ENCODE results near the gene TBC1D5. TPM values are rescaled to one million over a fixed set of nuclear protein-coding genes. Genes with fewer than 3 reads are reported as not detected.
"Not testable (repeated sequence)": the region's sequence is repeated elsewhere in the genome, so short reads cannot be mapped to it uniquely, and the experiment has no call there.

Gene TBC1D5
- total RNA-seq, 3 donors from 2014 or later (not counting 1 experiment from before 2014, with no cell fraction given), result 63.8 to 81.9 (median 74.9) TPM

DNA sequence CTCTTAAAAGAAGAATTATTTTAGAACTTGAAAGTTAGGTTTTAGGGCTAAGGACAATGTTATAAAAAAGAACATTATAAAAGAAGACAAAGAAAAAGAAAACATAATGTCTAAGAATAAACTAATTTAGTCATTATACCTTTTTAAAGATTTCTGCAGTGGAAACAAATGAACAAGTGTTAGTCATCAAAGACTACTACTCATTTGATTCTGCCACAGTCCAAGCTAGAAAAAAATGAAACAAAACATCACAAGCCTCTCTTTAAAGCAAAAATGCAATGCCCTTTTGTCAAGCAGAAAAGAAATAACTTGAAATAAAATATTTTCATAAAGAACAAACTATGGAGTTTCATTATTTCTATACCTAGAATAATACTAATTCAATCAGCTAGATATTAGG is 102.0 kb downstream of the TBC1D5 start:
- Mint-ChIP-seq H3K4me1 (peaks cover 14 to 21% of the 10 kb centered on the region in 2 donors), H3K27me3 (ENCODE audit: low read depth in 2 of 2) (no peaks in the 10 kb centered on the region), H3K4me3 (no peak overlapping the region), H3K36me3 (no peaks in the 10 kb centered on the region), H3K9me3 (no peaks in the 10 kb centered on the region), H3K27ac (no peak overlapping the region)
- Histone ChIP-seq H3K27me3 (ENCODE audit: control insufficient read depth, insufficient read depth, low read length) (no peaks in the 10 kb centered on the region), H3K9me3 (ENCODE audit: control insufficient read depth, insufficient read depth, low read length) (no peaks in the 10 kb centered on the region), H3K4me3 (ENCODE audit: low read length) (no peak overlapping the region), H3K4me1 (ENCODE audit: control insufficient read depth, insufficient read depth, low read length) (no peaks in the 10 kb centered on the region), H3K36me3 (ENCODE audit: control insufficient read depth, insufficient read depth, low read length) (no peaks in the 10 kb centered on the region), H3K27ac (ENCODE audit: low read length) (no peak overlapping the region)
- DNase-seq (no peak), ATAC-seq (no peak)
- TF ChIP-seq, protein P1, sequence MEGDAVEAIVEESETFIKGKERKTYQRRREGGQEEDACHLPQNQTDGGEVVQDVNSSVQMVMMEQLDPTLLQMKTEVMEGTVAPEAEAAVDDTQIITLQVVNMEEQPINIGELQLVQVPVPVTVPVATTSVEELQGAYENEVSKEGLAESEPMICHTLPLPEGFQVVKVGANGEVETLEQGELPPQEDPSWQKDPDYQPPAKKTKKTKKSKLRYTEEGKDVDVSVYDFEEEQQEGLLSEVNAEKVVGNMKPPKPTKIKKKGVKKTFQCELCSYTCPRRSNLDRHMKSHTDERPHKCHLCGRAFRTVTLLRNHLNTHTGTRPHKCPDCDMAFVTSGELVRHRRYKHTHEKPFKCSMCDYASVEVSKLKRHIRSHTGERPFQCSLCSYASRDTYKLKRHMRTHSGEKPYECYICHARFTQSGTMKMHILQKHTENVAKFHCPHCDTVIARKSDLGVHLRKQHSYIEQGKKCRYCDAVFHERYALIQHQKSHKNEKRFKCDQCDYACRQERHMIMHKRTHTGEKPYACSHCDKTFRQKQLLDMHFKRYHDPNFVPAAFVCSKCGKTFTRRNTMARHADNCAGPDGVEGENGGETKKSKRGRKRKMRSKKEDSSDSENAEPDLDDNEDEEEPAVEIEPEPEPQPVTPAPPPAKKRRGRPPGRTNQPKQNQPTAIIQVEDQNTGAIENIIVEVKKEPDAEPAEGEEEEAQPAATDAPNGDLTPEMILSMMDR (IDR thresholded peaks at IDR 0.05), result no peak
- intact Hi-C loops (cut with micrococcal nuclease), result no loop called here

DNA sequence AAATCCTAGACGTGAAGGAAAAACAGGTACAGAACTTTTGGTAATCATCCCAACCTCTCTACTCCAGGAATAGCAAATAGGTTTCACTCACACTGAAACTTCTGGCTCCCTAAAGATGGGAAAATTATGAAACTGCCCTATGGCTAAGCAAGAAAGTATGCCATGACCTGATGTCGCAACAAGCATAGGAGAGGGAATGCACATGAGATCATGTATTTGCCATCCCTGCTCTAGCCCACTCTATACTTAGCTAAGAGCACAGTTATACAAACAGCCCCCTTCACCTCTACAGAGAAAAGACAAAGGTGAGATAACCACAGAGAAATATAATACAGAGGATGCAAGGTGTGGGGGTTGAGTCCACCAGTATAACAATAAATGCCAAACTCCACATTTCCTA is 102.7 kb downstream of the TBC1D5 start:
- Mint-ChIP-seq H3K9me3 (no peaks in the 10 kb centered on the region), H3K36me3 (no peaks in the 10 kb centered on the region), H3K4me3 (no peak overlapping the region), H3K4me1 (peaks cover 14 to 21% of the 10 kb centered on the region in 2 donors), H3K27ac (peak overlapping the region in 1 of 2 donors; percentile 45), H3K27me3 (ENCODE audit: low read depth in 2 of 2) (no peaks in the 10 kb centered on the region)
- Histone ChIP-seq H3K27me3 (ENCODE audit: control insufficient read depth, insufficient read depth, low read length) (no peaks in the 10 kb centered on the region), H3K4me1 (ENCODE audit: control insufficient read depth, insufficient read depth, low read length) (no peaks in the 10 kb centered on the region), H3K9me3 (ENCODE audit: control insufficient read depth, insufficient read depth, low read length) (no peaks in the 10 kb centered on the region), H3K27ac (ENCODE audit: low read length) (no peak overlapping the region), H3K4me3 (ENCODE audit: low read length) (no peak overlapping the region), H3K36me3 (ENCODE audit: control insufficient read depth, insufficient read depth, low read length) (no peaks in the 10 kb centered on the region)
- ATAC-seq, result no peak
- no peak for DNase-seq
- 100% methylated on average over 2 of the region's 2 CpGs for WGBS (ENCODE audit: insufficient coverage)
- TF ChIP-seq, protein P1 (IDR thresholded peaks at IDR 0.05), result no peak
- intact Hi-C loops (cut with micrococcal nuclease), result no loop called here

DNA sequence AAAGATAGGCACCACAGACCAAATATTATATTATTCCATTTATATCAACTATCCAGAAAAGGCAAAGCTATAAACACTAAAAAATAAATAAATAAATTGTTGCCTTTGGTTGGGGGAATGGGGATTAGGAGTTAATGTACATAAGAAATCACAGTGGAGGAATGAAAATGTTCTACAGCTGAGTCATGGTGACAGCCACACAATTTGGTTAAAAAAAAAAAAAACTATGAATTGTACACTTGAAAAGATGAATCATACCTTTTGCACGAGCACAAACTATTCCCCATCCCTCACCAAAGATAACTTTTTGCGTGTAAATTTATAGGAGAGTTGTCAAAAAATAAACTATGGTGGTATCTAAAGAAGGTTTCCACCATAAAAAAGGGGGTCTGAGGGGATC is 103.2 kb downstream of the TBC1D5 start:
- Mint-ChIP-seq H3K4me1 (peaks cover 16 to 21% of the 10 kb centered on the region in 2 donors), H3K9me3 (no peaks in the 10 kb centered on the region)
- intact Hi-C loops (cut with micrococcal nuclease), result no loop called here

DNA sequence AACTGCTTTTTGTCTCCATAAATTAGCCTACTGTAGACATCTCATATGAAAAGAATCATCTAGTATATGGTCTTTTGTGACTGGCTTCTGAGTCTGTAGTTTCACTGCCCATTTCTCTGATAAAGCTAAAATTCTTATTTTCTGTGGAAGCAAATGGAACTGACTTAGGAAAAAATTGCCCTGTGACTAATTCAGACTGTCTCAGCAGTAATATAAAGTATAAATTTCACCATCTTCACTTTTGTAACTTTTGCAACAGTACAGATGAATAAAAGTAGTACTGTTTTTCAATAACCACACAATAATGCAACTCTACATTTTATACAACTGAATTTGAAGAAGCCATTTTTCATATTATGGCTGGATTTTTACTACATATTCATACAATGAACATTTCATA is 104.1 kb downstream of the TBC1D5 start:
- no peaks in the 10 kb centered on the region for H3K9me3 Mint-ChIP-seq
- H3K27ac ChIP-seq (ENCODE audit: low read length), result no peak overlapping the region
- intact Hi-C loops (cut with micrococcal nuclease), result no loop called here
- DNase-seq (no peak), ATAC-seq (no peak)
- no peaks in the 10 kb centered on the region for H3K9me3 ChIP-seq (ENCODE audit: control insufficient read depth, insufficient read depth, low read length)
- no peaks in the 10 kb centered on the region for H3K36me3 Mint-ChIP-seq
- TF ChIP-seq, protein P1 (IDR thresholded peaks at IDR 0.05), result no peak
- no peaks in the 10 kb centered on the region for H3K27me3 ChIP-seq (ENCODE audit: control insufficient read depth, insufficient read depth, low read length)
- no peak overlapping the region for H3K4me3 Mint-ChIP-seq
- no peaks in the 10 kb centered on the region for H3K27me3 Mint-ChIP-seq (ENCODE audit: low read depth in 2 of 2)
- H3K4me1 ChIP-seq (ENCODE audit: control insufficient read depth, insufficient read depth, low read length), result no peaks in the 10 kb centered on the region
- H3K4me3 ChIP-seq (ENCODE audit: low read length), result no peak overlapping the region
- H3K36me3 ChIP-seq (ENCODE audit: control insufficient read depth, insufficient read depth, low read length), result no peaks in the 10 kb centered on the region
- no peak overlapping the region for H3K27ac Mint-ChIP-seq
- H3K4me1 Mint-ChIP-seq, result peaks cover 18 to 21% of the 10 kb centered on the region in 2 donors

More for the DNA sequence above, 103.2 kb downstream of the TBC1D5 start:
- DNase-seq (no peak), ATAC-seq (no peak)
- no peaks in the 10 kb centered on the region for H3K9me3 ChIP-seq (ENCODE audit: control insufficient read depth, insufficient read depth, low read length)
- H3K27ac ChIP-seq (ENCODE audit: low read length), result no peak overlapping the region
- no CpG with 5 or more reads among the region's 2 CpGs for WGBS (ENCODE audit: insufficient coverage)
- H3K4me3 Mint-ChIP-seq, result no peak overlapping the region
- TF ChIP-seq, protein P1 (IDR thresholded peaks at IDR 0.05), result no peak
- H3K4me1 ChIP-seq (ENCODE audit: control insufficient read depth, insufficient read depth, low read length), result no peaks in the 10 kb centered on the region
- no peaks in the 10 kb centered on the region for H3K27me3 ChIP-seq (ENCODE audit: control insufficient read depth, insufficient read depth, low read length)
- H3K27ac Mint-ChIP-seq, result peak overlapping the region in 1 of 2 donors; percentile 45
- H3K27me3 Mint-ChIP-seq (ENCODE audit: low read depth in 2 of 2), result no peaks in the 10 kb centered on the region
- H3K4me3 ChIP-seq (ENCODE audit: low read length), result no peak overlapping the region
- no peaks in the 10 kb centered on the region for H3K36me3 ChIP-seq (ENCODE audit: control insufficient read depth, insufficient read depth, low read length)
- H3K36me3 Mint-ChIP-seq, result no peaks in the 10 kb centered on the region

DNA sequence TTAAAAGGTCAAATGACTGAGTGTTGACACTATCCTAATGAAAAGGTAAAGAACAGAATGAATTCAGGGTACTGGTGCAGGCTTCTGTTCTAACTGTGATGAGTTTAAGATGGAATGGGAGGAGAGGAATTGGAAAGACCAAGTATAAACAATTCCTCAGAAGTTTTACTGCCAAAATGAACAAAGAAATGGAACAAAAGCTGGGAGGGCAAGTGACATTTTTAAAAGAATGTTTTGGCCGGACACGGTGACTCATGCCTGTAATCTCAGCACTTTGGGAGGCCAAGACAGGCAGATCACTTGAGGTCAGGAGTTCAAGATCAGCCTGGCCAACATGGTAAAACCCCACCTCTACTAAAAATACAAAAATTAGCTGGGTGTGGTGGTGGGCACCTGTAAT is 106.8 kb downstream of the TBC1D5 start:
- H3K27ac Mint-ChIP-seq; H3K27ac ChIP-seq (ENCODE audit: low read length); ATAC-seq; H3K36me3 ChIP-seq (ENCODE audit: control insufficient read depth, insufficient read depth, low read length); H3K4me3 ChIP-seq (ENCODE audit: low read length); H3K9me3 ChIP-seq (ENCODE audit: control insufficient read depth, insufficient read depth, low read length); H3K36me3 Mint-ChIP-seq; H3K9me3 Mint-ChIP-seq; intact Hi-C loops (cut with micrococcal nuclease); H3K4me1 ChIP-seq (ENCODE audit: control insufficient read depth, insufficient read depth, low read length); DNase-seq; H3K27me3 Mint-ChIP-seq (ENCODE audit: low read depth in 2 of 2); H3K4me3 Mint-ChIP-seq; H3K27me3 ChIP-seq (ENCODE audit: control insufficient read depth, insufficient read depth, low read length): not testable (repeated sequence)
- peaks cover 27 to 32% of the 10 kb centered on the region in 2 donors for H3K4me1 Mint-ChIP-seq
- WGBS (ENCODE audit: insufficient coverage), result 96% methylated on average over 2 of the region's 2 CpGs

Measured in natural killer cell (primary cell).